D341Med (cell line): ENCODE results near the gene LRRC58.
"Not testable (repeated sequence)": the region's sequence is repeated elsewhere in the genome, so short reads cannot be mapped to it uniquely, and the experiment has no call there.

ENCODE experiments used
- DNase-seq: peaks from one replicate; pipeline ENCODE4 v3.0.0; 2012; ENCODE audit warnings: low spot score

Gene LRRC58

DNA sequence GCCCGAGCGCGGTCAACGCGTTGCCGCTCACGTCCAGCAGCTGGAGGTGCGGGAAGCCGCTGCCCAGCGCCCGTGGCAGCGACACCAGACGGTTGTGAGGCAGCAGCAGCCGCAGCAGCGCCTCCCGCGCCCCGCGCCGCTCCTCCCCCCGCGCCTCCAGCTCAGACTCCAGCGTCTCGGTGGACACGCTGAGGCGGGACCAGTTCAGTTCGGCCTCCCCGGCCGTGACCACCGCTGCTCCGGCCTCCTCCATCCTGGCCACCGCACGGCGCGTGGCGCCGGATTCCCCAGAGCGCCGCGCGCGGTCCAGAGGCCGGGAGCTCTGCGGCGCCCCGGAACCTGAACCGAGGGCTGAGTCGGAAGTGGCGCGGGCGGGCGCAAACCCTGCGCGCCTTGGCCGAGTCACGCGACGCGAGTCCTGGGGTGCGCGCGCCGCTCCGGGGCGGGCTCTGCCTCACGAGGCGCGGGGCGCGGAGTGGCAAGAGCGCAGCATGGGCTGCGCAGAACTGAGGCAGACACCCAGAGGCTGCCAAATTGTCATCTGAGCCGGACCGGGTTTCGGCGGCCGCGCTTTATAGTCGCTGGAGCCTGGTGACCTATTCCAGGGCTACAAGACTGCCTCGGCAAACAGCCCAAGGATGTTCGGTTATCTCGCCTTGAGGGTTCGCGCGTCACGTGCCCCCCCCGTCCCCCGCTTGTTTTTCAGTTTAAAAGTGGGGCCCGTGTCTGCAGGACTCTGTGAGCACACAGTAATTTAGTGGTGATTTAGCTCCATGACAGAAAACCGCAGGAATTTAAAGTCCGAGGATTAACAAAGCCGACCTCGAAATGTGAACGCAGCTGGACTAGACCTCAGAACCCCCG is at the start of gene LRRC58:
Gene LRRC58, minus strand, starts transcription at position 364 of the 864 bp plus-strand sequence. Its CDS starts 111 bp downstream, at position 253.
- DNase-seq, result peak; percentile 98

- no peak for DNase-seq
These were observed 47.3 kb upstream of the LRRC58 start for GRCh38 chr3:120396469-120396868.

- DNase-seq, result no peak
These were observed 45.2 kb upstream of the LRRC58 start for GRCh38 chr3:120394347-120394746.

DNA sequence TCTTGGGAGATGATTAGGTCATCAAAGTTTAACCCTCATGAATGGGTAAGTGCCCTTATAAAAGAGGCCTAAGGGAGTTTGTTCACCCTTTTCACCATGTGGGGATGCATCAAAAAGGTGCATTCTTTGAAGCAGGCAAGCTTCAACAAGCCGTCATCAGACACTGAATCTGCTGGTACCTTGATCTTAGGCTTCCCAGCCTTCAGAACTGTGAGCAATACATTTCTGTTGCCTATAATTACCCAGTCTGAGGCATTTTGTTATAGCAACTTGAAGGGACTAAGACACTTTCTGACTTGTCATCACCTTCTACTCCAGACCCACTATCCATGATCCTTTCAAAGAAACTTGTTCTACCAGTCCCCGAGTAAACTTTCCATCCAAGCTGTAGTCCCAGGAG is 44.6 kb upstream of the LRRC58 start:
- DNase-seq, result no peak

DNA sequence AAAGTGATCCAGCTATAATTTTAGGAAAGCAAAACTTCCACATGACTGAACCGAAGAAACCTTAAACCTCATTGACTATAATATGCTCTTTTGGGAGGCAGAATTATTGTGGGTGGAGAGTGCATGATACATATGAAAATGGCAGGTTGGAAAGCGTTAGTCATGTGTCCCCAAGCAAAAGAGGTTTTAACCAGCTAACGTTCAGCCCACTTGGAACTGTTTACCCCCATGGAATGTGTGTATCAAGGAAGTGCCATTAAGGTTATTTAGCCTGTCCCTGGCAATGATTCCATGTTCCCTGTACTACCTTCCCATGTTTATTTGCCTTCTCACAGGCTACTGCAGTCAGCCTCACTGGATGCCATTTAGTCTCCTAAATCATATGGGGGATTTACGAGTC is 44.1 kb upstream of the LRRC58 start:
- DNase-seq, result no peak

- DNase-seq, result no peak
These were observed 33.8 kb upstream of the LRRC58 start for GRCh38 chr3:120382941-120383447.

DNA sequence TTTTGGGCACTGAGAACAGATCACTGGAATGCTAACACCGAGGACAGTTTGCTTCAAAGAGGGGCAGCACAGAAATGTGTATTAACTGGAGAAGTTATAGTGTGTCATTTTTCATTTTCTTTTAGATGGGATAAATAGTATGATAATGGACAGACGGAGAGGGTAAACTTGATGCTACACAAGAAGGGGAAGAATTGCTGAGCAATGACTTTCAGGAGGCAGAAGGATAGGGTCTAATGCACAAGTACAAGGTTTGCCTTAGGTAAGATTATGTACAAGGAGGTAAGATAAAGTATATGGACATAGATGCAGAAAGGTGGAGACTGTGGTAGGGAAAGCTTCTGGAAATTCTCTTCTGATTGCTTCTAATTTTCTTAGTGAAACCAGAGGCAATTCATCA is 32.3 kb upstream of the LRRC58 start:
- DNase-seq, result no peak

- DNase-seq, result not testable (repeated sequence)
These were observed 28.8 kb upstream of the LRRC58 start for GRCh38 chr3:120377948-120378347.

DNA sequence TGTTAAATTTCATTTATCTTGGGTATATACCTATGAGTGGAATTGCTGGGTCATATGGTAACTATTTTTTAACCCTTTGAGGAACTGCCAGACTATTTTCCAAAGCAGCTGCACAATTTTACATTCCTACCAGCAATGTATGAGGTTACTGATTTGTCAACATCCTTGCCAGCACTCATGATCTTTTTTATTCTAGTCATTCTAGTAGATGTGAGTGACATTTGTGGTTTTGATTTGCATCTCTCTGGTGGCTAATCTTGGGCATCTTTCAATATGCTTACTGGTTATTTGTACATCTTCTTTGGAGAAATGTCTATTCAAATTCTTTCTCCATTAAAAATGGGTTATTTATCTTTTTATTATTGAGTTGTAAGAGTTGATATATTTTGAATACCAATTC is 21.3 kb upstream of the LRRC58 start:
- DNase-seq, result no peak

DNA sequence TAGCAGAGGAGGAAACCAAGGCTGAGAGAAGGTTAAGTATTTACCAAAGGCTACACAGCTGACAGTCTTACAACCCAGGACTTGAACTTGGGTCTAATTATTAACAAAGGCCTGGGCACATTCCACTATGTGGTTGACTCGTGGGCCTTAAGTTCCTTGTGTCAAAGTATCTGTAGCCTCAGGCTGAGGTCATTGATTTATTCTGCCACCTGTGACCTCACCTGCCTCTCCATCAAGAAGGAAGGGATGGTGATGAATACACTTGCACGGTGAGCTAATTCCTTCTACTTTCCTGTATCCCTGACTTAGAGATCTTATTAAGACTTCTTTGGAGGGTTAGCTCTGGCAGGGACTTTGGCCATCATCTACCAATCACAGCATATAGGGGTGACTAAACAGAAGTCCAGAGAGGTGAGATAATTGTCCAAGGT is 19.9 kb upstream of the LRRC58 start:
- DNase-seq, result no peak

- no peak for DNase-seq
These were observed 19.0 kb upstream of the LRRC58 start for GRCh38 chr3:120368172-120368571.

GRCh38 chr3:120364821-120365220 is 15.7 kb upstream of the LRRC58 start:
- no peak for DNase-seq

DNA sequence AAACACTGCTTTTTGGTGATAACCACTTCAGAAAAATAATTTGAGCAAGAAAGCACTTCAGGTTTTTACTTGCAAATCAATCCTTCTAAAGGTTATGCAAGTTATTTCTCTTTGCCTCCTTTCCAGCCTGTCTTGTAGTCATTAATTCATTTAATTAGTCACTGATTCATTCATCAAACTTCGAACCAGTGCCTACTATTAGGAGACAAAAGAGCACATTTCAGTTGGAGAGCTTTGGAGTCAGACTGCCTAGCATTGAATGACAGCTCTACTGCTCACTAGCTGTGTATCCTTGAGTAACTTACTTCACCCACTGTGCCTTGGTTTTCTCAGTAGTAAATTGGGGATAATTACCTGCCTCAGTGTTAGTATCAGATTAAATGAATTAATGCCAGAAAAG is 14.9 kb upstream of the LRRC58 start:
- DNase-seq, result no peak

GRCh38 chr3:120357807-120358206 is 8.7 kb upstream of the LRRC58 start:
- no peak for DNase-seq

DNA sequence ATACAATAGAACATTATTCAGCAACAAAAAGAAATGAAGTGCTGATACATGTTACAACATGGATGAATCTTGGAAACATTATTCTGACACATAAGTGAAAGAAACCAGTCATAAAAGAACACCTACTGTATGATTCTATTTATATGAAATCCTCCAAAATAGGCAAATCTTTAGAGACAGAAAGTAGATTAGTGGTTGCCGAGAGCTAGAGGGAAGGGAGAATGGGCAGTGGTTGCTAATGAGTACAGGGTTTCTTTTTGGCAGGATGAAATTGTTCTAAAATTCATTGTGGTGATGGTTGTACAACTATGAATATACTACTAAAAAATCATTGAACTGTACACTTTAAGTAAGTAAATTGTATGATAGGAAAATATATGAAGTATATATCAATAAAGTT is 6.3 kb upstream of the LRRC58 start:
- no peak for DNase-seq

GRCh38 chr3:120353463-120353862 is 4.3 kb upstream of the LRRC58 start:
- DNase-seq, result no peak

- no peak for DNase-seq
These were observed 2.9 kb upstream of the LRRC58 start for GRCh38 chr3:120352017-120352416.

DNA sequence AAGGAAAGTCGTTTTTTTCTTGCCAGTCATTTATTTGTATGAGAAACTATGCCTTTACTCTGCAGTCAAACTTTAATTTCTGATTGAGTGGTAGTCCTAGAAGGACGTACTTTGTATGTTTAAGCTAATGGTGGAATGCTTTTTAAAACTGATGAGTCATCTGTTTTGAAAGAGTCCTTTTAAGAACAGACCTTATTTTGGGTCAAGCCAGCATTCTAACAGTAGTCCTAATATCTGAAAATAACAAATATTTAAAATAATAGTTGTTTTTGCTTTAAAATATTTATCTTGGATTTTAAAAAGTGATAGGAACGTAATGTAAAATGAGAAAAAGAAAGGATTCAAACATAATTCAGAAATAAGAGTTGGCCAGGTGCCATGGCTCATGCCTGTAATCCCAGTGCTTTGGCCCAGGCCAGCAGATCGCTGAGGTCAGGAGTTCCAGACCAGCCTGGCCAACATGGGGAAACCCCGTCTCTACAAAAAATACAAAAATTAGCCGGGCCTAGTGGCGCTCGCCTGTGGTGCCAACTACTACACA is 1.3 kb upstream of the LRRC58 start:
- no peak for DNase-seq

GRCh38 chr3:120349855-120350125 is 636 bp upstream of the LRRC58 start:
- no peak for DNase-seq

- DNase-seq, result no peak
These were observed 826 bp downstream of the LRRC58 start for GRCh38 chr3:120348065-120348990.

DNA sequence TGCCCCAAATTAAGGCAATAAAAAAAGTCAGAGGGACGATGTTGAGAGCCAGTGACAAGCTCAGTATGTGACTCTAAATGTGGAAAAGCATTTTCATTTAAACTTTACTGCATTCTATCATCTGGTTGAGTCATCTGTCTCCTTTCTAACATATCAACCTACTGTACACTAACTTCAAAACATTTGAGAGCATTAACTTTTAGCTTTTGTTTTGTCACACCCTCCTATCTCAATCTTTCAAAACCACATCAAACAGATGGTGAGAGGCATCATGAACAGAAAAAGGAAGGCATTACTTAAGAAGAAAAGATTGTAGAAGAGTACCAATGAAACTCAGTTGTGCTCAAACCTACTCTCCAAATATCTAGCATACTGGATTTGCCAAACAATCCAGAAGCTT is 4.8 kb downstream of the LRRC58 start:
- DNase-seq, result no peak

- DNase-seq, result no peak
These were observed 7.4 kb downstream of the LRRC58 start for GRCh38 chr3:120341658-120342346.
